H9 (cell line): Measurements from ENCODE around the gene ARPC4. TPM values are rescaled to one million over a fixed set of nuclear protein-coding genes. Genes with fewer than 3 reads are reported as not detected.

Experiments
- DNase-seq: peaks from one replicate; pipeline ENCODE4 v3.0.0-alpha.2; 2017
- H2AFZ ChIP-seq: one replicate; pipeline ENCODE4 v1.6.1; 2013; ENCODE audit warnings: mild to moderate bottlenecking, low read length, control low read depth, moderate library complexity
- H2AK5ac ChIP-seq: 2 replicates; pipeline ENCODE4 v1.6.1; 2013; ENCODE audit warnings: low read length, control low read depth, mixed read lengths; ENCODE audit not compliant: insufficient read length
- H2BK120ac ChIP-seq: one replicate; pipeline ENCODE4 v1.6.1; 2013; ENCODE audit warnings: low read depth, mild to moderate bottlenecking, low read length, control low read depth, inconsistent platforms; ENCODE audit not compliant: poor library complexity, severe bottlenecking
- H2BK12ac ChIP-seq: 2 replicates; pipeline ENCODE4 v1.6.1; 2013; ENCODE audit warnings: low read length, control low read depth, mixed read lengths, low read depth; ENCODE audit not compliant: insufficient read length
- H2BK15ac ChIP-seq: 2 replicates; pipeline ENCODE4 v1.6.1; 2013; ENCODE audit warnings: low read depth, low read length, control low read depth
- H2BK20ac ChIP-seq: one replicate; pipeline ENCODE4 v1.6.1; 2013; ENCODE audit warnings: low read depth, mild to moderate bottlenecking, low read length, control low read depth, inconsistent platforms; ENCODE audit not compliant: poor library complexity, severe bottlenecking
- H2BK5ac ChIP-seq: 2 replicates; pipeline ENCODE4 v1.6.1; 2013; ENCODE audit warnings: low read length, control low read depth, mixed read lengths; ENCODE audit not compliant: insufficient read length
- H3K14ac ChIP-seq: 2 replicates; pipeline ENCODE4 v1.6.1; 2013; ENCODE audit warnings: low read length, control low read depth; ENCODE audit not compliant: insufficient read depth
- H3K18ac ChIP-seq: 2 replicates; pipeline ENCODE4 v1.6.1; 2013; ENCODE audit warnings: low read depth, mild to moderate bottlenecking, mixed read lengths, low read length, control low read depth; ENCODE audit not compliant: insufficient read length
- H3K23ac ChIP-seq: 2 replicates; pipeline ENCODE4 v1.6.1; 2013; ENCODE audit warnings: low read length, control low read depth, mixed read lengths, low read depth; ENCODE audit not compliant: insufficient read length
- H3K23me2 ChIP-seq: 2 replicates; pipeline ENCODE4 v1.6.1; 2013; ENCODE audit warnings: low read depth, mild to moderate bottlenecking, mixed read lengths, low read length, control low read depth; ENCODE audit not compliant: insufficient read length, poor library complexity, severe bottlenecking
- H3K27ac ChIP-seq: 2 replicates; pipeline ENCODE4 v1.5.1; 2013; ENCODE audit warnings: low read length, control low read depth, mixed read lengths, low read depth; ENCODE audit not compliant: insufficient read length
- H3K27me3 ChIP-seq: 2 replicates; pipeline ENCODE4 v1.6.1; 2013; ENCODE audit warnings: low read length, control low read depth, inconsistent platforms; ENCODE audit not compliant: insufficient read depth
- H3K4ac ChIP-seq: 2 replicates; pipeline ENCODE4 v1.6.1; 2013; ENCODE audit warnings: low read depth, mild to moderate bottlenecking, control low read depth, inconsistent platforms, low read length, moderate library complexity
- H3K4me1 ChIP-seq: 2 replicates; pipeline ENCODE4 v1.6.1; 2013; ENCODE audit warnings: low read length, control low read depth, inconsistent platforms; ENCODE audit not compliant: insufficient read depth
- H3K4me2 ChIP-seq: 2 replicates; pipeline ENCODE4 v1.6.1; 2013; ENCODE audit warnings: low read length, control low read depth, mixed read lengths; ENCODE audit not compliant: insufficient read length, insufficient read depth
- H3K56ac ChIP-seq: 2 replicates; pipeline ENCODE4 v1.6.1; 2013; ENCODE audit warnings: low read depth, mild to moderate bottlenecking, mixed read lengths, low read length, control low read depth; ENCODE audit not compliant: insufficient read length
- H3K79me1 ChIP-seq: 2 replicates; pipeline ENCODE4 v1.6.1; 2013; ENCODE audit warnings: low read depth, mild to moderate bottlenecking, moderate library complexity, low read length, control low read depth, inconsistent platforms; ENCODE audit not compliant: insufficient read depth, poor library complexity, severe bottlenecking
- H3K79me2 ChIP-seq: 2 replicates; pipeline ENCODE4 v1.6.1; 2013; ENCODE audit warnings: low read length, control low read depth, inconsistent platforms; ENCODE audit not compliant: insufficient read depth
- H3K9ac ChIP-seq: 2 replicates; pipeline ENCODE4 v1.6.1; 2013; ENCODE audit warnings: low read length, control low read depth, mixed read lengths; ENCODE audit not compliant: insufficient read length; ENCODE audit errors: extremely low read depth
- H3K9me3 ChIP-seq: one replicate; pipeline ENCODE4 v1.6.1; 2013; ENCODE audit warnings: low read depth, low read length, inconsistent platforms; ENCODE audit not compliant: control insufficient read depth
- H3T11ph ChIP-seq: one replicate; pipeline ENCODE4 v1.6.1; 2013; ENCODE audit warnings: mild to moderate bottlenecking, low read length, control low read depth, inconsistent platforms
- H4K20me1 ChIP-seq: one replicate; pipeline ENCODE4 v1.6.1; 2013; ENCODE audit not compliant: control insufficient read depth, insufficient read length, insufficient read depth
- H4K5ac ChIP-seq: 2 replicates; pipeline ENCODE4 v1.6.1; 2013; ENCODE audit warnings: low read depth, mild to moderate bottlenecking, mixed read lengths, low read length, control low read depth; ENCODE audit not compliant: insufficient read length
- H4K8ac ChIP-seq: replicated peaks from 2 replicates; pipeline ENCODE4 v1.6.1; 2013; ENCODE audit warnings: low read length, control low read depth, mixed read lengths, low read depth; ENCODE audit not compliant: insufficient read length
- H4K91ac ChIP-seq: 2 replicates; pipeline ENCODE4 v1.6.1; 2013; ENCODE audit warnings: low read depth, mild to moderate bottlenecking, moderate library complexity, mixed read lengths, low read length, control low read depth; ENCODE audit not compliant: insufficient read length
- H3K27ac Mint-ChIP-seq, 3 experiments: 2 replicates in 2 of 3; 3 replicates in 1 of 3; pipeline ENCODE4 v1.8.0; 2020 to 2021; ENCODE audit warnings: mixed read lengths in 3 of 3, mild to moderate bottlenecking in 1 of 3, moderate library complexity in 1 of 3
- H3K27me3 Mint-ChIP-seq: 2 replicates; pipeline ENCODE4 v1.8.0; 2021; ENCODE audit warnings: low read depth, mild to moderate bottlenecking, moderate library complexity, mixed read lengths
- H3K36me3 Mint-ChIP-seq, 3 experiments: 2 replicates in 2 of 3; 3 replicates in 1 of 3; pipeline ENCODE4 v1.8.0; 2020 to 2021; ENCODE audit warnings: low read depth in 3 of 3, mixed read lengths in 3 of 3; ENCODE audit not compliant: insufficient read depth in 1 of 3
- H3K4me1 Mint-ChIP-seq, 2 experiments: 2 replicates each; pipeline ENCODE4 v1.8.0; 2020; ENCODE audit warnings: mixed read lengths in 2 of 2
- H3K4me3 Mint-ChIP-seq, 2 experiments: 2 replicates in 1 of 2; 3 replicates in 1 of 2; pipeline ENCODE4 v1.8.0; 2020 to 2021; ENCODE audit warnings: mild to moderate bottlenecking in 2 of 2, mixed read lengths in 2 of 2, moderate library complexity in 1 of 2
- H3K9me3 Mint-ChIP-seq, 2 experiments: 2 replicates in 1 of 2; 3 replicates in 1 of 2; pipeline ENCODE4 v1.8.0; 2020; ENCODE audit warnings: mild to moderate bottlenecking in 2 of 2, mixed read lengths in 2 of 2, moderate library complexity in 1 of 2
- WGBS: extraction: QIAGEN DNeasy Blood & Tissue Kit; methylation state at CpG from one replicate; pipeline ENCODE4 v1.1.7; 2013; ENCODE audit warnings: missing lambda C conversion rate, low lambda C conversion rate, mixed read lengths; ENCODE audit not compliant: insufficient read length; ENCODE audit errors: extremely low coverage; 5-methylcytosine and 5-hydroxymethylcytosine counted together
- total RNA-seq: library from RNA; stranded (reverse); gene quantifications from 2 replicates; pipeline ENCODE4 v1.2.1, GENCODE V29; 2021
- TF ChIP-seq, protein P1 (sequence below): fragments of 200-600 bp; sonication (generic); conservative IDR thresholded peaks from 3 replicates; pipeline ENCODE4 v1.8.0; 2021; ENCODE audit warnings: antibody characterized with exemption, mild to moderate bottlenecking

ARPC4 gene
- total RNA-seq, 1 experiment from 2014 or later, result 161 TPM

DNA sequence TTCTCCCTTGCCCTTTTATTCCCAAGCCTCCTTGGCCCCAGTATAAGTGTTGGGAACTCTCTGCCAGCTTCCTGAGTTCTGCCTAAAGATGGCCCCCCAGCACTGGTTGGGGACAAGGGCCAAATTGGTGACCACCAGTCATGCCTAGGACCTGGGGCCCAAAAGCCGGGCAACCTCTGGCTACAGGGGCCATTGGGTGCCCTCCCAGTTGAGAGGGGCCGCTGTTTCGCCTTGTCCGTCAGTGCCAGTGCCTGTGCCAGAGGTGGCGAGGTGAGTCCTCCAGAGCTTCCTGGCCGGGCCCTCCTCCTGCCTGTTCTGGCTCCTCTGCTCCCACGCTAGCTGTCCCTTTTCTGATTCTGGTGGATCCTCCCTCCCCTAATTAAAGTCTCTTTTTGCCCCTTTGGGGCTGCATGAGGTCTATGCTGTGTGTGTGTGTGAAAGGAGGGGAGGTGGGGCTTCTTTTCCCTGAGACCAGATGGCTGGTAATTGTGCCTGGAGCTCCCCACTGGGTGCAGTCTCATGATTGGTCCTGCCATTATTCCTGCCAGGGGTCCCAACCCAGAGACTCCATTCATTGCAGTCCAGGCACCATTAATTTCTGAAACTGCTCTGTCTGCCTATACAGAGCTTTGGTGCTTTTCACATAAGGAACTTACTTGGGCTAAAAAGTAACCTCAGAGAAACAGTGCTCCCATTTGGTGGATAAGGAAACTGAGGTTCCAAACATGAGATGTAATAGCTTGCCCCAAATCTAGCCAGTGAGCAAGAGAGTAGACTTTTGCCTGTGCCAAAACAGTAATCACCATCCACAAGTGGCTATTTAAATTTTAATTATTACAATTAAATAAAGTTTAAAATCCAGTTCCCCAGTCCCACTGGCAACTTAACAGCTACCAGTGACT lies 14.1 kb downstream of the ARPC4 start:
- no CpG with 5 or more reads among the region's 7 CpGs for WGBS
- no peak overlapping the region for H2BK15ac ChIP-seq
- no peak overlapping the region for H3K14ac ChIP-seq
- no peaks in the 10 kb centered on the region for H3K4me1 ChIP-seq
- H3K9ac ChIP-seq, result no peak overlapping the region
- DNase-seq, result no peak
- no peak overlapping the region for H3T11ph ChIP-seq
- no peak overlapping the region for H3K18ac ChIP-seq
- no peak overlapping the region for H3K27ac ChIP-seq
- H3K36me3 Mint-ChIP-seq, result peaks cover 29 to 50% (median 42%) of the 10 kb centered on the region in 3 experiments; a peak in 6 of 7 replicates
- no peak overlapping the region for H2AK5ac ChIP-seq
- no peaks in the 10 kb centered on the region for H3K79me1 ChIP-seq
- H4K91ac ChIP-seq, result no peak overlapping the region
- H4K20me1 ChIP-seq, result no peaks in the 10 kb centered on the region
- peaks cover 20 to 23% of the 10 kb centered on the region in 2 experiments for H3K4me1 Mint-ChIP-seq
- H3K27me3 Mint-ChIP-seq, result peaks cover 16% of the 10 kb centered on the region
- H3K4me2 ChIP-seq, result no peak overlapping the region
- H4K8ac ChIP-seq, result no peak overlapping the region
- no peak overlapping the region for H2AFZ ChIP-seq
- no peak overlapping the region for H2BK20ac ChIP-seq
- H3K9me3 ChIP-seq, result no peaks in the 10 kb centered on the region
- no peak overlapping the region for H3K56ac ChIP-seq
- no peak overlapping the region for H3K23ac ChIP-seq
- H4K5ac ChIP-seq, result no peak overlapping the region
- no peak overlapping the region for H2BK12ac ChIP-seq
- no peaks in the 10 kb centered on the region for H3K27me3 ChIP-seq
- peak overlapping the region in 1 of 2 experiments; percentile 20; a peak in 1 of 5 replicates for H3K4me3 Mint-ChIP-seq
- H3K79me2 ChIP-seq, result no peaks in the 10 kb centered on the region
- H2BK120ac ChIP-seq, result no peak overlapping the region
- H3K23me2 ChIP-seq, result peaks cover 7% of the 10 kb centered on the region
- TF ChIP-seq, protein P1, sequence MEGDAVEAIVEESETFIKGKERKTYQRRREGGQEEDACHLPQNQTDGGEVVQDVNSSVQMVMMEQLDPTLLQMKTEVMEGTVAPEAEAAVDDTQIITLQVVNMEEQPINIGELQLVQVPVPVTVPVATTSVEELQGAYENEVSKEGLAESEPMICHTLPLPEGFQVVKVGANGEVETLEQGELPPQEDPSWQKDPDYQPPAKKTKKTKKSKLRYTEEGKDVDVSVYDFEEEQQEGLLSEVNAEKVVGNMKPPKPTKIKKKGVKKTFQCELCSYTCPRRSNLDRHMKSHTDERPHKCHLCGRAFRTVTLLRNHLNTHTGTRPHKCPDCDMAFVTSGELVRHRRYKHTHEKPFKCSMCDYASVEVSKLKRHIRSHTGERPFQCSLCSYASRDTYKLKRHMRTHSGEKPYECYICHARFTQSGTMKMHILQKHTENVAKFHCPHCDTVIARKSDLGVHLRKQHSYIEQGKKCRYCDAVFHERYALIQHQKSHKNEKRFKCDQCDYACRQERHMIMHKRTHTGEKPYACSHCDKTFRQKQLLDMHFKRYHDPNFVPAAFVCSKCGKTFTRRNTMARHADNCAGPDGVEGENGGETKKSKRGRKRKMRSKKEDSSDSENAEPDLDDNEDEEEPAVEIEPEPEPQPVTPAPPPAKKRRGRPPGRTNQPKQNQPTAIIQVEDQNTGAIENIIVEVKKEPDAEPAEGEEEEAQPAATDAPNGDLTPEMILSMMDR, result no peak
- no peaks in the 10 kb centered on the region for H3K9me3 Mint-ChIP-seq
- H2BK5ac ChIP-seq, result no peak overlapping the region
- no peak overlapping the region for H3K4ac ChIP-seq
- peak overlapping the region in 1 of 3 experiments; percentile 88; a peak in 2 of 7 replicates for H3K27ac Mint-ChIP-seq
